HG03439 (cell line): ENCODE measurements around the gene PUM2.
"Not testable (repeated sequence)": the region's sequence is repeated elsewhere in the genome, so short reads cannot be mapped to it uniquely, and the experiment has no call there.

ENCODE experiments used
- ATAC-seq: cut with Tn5 transposase; IDR thresholded peaks from one replicate; pipeline ENCODE4 v1.9.1; 2021; ENCODE audit warnings: mild to moderate bottlenecking, moderate library complexity; ENCODE audit not compliant: unreplicated experiment

The PUM2 gene

DNA sequence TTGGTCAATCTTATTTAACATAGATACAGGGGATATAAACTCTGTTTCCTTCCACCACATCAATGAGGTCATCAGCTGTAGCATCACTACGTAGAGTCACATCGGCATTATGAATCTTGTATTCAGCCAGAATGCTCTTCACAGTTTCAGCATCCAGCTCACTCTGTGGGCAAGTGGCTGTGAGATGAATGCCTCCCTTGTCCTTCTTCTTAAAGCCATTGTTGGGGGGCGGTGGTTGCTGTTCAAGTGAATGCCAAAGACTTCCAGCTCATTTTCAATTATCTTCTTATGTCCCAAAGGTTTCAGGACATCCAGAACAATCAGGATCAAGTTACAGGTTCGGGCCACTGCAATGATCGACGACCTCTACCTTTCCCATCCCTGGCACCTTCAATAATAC lies 110.4 kb downstream of the PUM2 start:
- not testable (repeated sequence) for ATAC-seq

DNA sequence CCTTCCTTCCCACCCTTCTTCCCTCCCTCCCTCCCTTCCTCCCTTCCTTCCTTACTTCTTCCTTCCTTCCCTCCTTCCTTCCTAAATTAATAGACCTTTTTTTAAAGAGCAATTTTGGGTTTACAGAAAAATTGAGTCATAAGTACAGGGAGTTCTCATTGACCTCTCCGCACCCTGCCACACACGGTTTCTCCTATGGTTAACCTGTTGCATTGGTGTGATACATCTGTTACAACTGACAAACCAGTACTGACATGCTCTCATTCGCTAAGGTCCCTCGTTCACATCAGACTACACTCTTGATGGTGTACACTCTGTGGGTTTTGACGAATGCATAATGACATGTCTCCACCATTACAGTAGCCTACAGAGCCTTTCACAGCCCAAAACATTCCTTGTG lies 114.1 kb downstream of the PUM2 start:
- ATAC-seq, result no peak

DNA sequence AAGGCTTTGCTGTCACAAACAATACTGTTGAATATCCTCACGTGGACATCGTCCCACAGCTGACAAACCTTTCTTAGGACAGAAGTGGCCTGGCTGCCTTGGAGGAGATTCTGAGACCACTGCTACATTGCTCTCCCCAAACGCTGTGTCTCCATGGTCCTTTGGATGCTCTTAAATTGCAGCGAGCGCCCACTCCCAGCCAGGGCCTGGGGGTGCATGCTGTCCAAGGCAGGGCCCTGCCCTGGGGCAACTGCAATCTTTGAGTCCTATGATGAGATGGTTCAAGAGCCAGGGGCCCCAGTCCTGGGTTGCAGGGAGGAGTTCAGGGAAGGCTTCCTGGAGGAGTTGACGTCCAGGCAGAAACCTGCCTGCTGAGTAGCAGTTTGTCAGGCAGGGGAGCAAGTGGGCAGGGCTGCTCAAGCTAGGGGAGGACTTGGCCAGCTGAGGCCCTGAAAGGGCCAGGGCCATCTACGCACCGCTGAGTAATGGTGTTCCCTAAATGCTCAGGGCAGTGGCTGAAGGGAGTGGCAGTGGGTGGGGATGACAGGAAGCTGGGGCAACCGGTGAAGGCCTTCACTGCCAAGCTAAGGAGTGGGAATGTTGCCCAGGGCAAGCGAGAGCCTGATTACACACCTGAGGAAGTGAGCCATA lies 114.9 kb downstream of the PUM2 start:
- no peak for ATAC-seq

DNA sequence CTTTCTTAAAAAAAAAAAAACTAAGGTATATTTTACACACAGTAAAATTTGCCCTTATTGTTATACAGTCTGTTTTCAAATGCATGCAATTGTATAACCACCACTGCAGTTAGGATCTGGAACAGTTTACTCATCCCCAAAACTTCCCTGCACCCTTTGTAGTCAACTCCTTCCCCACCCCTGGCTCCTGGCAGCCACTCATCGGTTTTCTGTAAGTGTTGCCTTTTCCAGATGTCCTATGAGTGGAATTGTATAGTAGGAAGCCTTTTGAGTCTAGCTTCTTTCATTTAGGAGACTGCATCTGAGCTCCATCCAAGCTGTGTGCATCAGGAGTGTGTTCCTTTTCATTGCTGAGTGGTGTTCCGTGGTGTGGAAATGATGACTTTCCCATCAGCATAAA lies 116.0 kb downstream of the PUM2 start:
- ATAC-seq, result not testable (repeated sequence)

DNA sequence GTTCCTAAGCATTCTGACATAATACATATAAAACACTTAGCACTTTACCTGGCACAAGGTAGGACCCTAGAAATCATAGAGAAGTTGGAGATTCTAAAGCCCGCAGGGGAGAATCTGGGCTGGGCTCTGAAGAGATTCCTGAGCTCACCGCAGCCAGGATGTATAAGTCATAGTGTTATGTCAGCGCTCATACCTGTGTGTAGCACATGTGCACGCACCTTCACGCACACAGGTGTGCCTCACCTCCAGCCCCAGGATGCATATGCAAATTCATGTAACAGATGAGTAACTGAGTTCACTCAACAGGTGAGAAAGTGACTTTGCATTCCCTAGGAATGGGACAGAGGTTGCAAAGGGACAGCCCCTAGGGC lies 117.8 kb downstream of the PUM2 start:
- ATAC-seq, result no peak

DNA sequence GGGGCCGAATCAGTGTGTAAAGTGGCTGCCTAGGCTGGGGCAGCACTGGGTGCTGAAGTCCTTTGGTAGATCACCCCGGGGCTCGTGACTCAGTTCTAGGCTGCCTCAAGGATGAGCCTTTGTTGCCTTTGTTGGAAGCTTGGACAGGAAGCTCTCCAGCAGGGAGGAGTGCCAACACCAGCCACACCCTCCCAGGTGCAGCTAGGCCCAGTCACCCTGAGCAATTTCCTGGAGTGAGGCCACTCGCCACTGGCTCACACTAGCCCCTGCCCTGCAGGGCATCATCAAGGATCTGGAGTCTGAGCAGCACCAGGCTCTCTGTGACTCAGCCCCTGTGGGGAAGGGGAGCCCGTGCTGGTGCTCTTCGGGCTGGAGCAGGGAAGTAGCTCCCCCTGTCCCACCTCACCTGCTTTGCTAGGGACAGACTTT lies 119.0 kb downstream of the PUM2 start:
- ATAC-seq, result no peak

DNA sequence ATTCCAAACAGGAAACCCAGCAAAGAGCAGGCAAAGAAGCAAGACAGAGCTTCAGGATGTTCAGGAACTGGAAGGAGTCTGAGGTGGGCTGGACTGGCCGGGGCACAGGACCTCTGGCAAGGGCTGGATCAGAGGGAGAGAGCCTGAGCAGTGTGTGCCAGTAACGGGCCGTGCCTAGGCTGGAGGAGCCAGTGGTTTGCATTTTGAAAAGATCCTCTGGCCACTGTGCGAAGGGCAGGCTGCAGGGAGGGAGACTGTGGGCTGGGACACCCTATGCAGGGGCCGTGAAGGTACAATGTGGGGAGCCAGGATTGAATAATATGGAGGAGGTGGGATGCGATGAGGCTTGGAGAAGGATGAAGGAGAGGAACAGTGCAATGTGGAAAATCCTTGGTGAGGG lies 119.5 kb downstream of the PUM2 start:
- ATAC-seq, result no peak

DNA sequence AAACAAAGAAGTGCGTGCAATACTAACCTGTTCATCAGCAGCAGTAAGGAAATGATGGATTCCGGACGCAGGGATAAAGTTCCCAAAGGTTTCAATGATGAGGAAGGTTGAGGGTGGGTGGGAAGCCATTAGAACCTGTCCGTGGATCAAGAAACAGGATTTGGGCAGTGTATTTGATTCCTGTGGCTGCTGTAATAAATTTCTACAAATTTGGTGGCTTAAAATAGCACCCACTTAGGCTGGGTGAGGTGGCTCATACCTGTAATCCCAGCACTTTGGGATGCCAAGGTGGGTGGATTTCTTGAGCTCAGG lies 120.6 kb downstream of the PUM2 start:
- ATAC-seq, result no peak

DNA sequence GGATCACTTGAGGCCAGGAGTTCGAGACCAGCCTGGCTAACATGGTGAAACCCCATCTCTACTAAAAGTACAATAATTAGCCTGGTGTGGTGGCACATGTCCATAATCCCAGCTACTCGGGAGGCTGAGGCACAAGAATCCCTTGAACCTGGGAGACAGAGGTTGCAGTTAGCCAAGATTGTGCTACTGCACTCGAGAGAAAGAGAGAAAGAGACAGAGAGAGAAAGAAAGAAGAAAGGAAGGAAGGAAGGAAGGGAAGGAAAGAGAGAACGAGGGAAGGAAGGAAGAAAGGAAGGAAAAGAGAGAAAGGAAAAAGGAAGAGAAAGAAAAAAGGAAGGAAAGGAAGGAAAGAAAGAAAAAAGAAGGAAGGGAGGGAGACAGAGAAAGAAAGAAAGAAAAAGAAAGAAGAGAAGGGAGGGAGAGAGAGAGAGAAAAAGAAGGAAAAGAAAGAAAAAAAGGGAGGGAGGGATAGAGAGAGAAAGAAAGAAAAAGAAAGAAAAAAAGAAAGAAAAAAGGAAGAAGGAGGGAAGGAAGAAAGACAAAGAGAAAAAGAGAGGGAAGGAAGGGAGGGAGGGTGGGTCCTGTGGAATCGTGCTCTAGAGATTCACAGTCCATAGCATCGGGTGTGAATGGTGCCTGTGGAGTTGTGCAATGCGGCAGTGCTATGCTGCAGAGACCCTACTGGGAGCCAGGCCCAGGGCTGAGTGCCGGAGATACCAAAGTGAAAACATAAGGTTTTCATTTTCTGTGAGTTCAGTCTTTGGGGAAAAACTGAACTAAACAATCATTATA lies 121.1 kb downstream of the PUM2 start:
- no peak for ATAC-seq

DNA sequence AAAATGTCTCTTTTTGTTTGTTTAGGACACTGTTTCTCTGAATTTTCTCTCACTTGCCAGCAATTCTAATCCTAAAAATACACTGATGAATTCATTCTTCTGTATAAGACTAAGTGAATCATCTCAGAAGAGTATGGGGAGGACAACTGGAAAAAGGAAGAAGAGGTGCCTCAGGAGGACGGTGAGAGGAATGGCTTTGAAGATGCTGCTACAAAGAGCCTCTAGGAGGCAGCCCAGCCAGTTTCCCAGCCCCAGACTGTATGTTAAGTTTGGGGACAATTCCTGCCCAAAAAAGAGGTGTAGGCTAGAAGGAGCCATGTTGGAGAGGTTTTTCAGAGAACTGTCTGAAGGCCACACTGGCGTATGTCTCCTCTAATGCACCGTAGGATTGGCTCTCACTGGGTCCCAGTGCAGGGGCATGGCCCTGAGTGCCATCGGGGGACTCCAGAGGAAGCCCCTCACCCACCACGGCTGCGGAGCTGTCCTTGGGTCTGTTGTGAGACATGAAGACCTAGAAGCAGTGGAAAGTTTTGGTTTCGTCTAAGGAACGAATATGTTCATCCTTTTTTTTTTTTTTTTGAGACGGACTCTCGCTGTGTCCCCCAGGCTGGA lies 122.6 kb downstream of the PUM2 start:
- ATAC-seq, result no peak

DNA sequence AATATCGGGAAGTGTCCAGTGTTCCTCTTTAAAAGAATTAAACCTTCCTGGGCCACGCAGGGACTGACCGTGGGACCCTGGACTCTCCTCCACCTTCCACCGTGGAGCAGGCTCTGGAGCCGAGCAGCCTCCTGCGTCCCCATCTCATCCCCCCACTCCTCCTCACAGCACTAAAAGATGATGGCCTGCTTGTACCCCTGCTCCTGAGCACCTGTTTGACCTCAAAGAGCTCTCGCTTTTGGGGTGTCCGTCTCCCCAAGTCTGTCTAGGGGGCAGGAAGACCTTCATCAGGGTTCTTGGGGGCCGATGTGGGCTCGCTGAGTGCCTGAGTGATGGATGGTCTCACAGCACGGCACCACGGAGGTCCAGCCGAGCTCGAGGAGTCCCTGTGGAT lies 124.5 kb downstream of the PUM2 start:
- no peak for ATAC-seq

DNA sequence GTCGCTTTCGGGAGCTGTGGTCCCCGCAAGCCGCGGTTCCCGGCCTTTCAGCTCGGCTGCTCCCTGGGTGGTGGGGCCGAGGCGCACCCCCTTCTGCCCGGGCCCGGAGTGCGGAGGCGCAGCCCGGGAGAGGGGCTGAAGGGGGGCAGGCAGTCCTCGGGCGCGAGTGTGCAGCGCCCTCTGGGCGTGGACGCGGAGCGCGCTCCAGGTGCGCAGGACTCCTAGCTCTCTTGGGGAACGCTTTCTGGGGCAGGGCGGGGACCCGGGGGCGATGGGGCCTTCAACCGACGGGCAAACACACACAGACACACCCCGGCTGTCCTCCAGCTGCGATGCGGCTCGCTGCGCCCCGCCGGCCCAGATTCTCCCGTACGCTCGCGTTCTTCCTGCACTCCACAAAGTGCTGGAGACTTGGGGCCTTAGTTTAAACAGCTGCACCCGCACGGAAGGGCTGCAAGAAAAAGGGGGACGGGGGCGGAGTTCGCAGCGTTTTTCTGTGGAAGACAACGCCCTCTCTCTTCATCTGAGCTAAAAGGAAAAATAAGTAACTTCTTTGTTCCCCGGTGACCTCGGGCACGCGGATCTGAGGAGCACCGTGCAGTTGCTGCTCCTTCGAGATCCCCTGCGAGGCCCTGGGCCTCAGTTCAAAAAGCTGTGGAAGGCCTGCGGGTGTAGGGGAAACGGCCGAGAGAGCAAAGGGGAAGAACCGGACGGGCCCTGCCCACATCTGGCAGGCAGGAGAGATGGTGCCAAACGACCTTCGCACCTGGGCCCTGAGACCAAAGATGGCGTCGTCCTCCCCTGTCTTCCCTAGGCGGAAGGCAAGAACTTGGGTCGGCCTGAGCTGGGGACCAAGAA lies 125.1 kb downstream of the PUM2 start:
- peak; percentile 65 for ATAC-seq

DNA sequence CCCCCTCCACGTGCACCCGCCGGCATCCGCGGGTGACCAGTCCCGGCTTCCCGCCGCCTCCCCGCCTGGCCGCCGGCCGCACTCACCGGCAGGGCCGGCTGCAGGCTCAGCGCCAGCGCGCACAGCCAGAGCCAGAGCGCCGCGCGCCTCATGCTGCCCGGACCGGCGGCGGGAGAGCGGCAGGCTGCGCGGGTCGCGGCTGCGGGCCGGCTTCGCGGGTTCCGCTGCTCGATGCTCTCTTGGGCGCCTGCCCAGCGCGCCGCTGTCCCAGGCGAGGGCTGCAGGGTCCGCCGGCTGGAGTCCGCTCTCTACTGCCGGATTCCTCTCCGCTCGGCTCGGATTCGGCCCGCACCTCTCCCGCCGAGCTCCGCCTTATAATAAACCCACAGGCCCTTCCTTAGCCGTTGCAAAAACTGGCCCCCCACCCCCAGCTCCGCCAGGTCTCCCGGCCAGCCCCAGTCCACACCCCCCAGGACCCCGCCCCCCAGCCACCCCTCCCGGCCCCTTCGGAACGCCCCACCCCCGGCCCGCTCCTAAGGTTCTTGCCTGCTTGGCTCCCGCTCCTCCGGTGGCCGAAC lies 125.8 kb downstream of the PUM2 start, which contains the start of gene SDC1:
Gene SDC1 (minus strand): TSS at position 415 of the 578 bp plus-strand sequence. CDS start 263 bp downstream, at position 152.
- peak; percentile 21 for ATAC-seq

DNA sequence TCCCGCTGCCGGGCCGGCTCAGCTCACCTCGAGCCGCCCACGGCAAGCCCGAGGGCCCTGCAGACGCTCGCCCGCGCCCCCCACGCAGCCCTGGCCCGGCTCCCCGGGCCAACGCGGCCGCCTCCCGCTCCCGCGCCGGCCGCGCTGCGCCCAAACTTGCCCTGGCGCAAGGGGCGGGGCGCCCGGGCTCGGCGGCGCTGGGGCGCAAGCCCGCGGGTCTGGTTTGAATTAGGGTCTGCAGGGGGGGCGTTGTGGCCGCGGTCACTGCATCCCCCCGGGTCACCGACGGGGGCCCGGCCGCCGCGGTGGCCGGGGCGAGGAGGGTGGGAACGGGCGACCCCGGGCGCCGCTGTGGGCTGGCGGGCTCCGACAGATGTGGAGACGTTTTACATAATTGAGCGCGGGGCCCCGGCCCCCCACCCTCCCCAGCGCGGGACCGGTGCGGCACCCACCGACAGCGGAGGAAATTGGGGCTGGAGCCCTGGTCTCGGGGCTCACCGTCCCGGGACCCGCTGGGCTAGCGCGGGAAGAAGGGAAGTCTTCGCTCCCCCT lies 126.4 kb downstream of the PUM2 start:
- peak; percentile 26 for ATAC-seq

DNA sequence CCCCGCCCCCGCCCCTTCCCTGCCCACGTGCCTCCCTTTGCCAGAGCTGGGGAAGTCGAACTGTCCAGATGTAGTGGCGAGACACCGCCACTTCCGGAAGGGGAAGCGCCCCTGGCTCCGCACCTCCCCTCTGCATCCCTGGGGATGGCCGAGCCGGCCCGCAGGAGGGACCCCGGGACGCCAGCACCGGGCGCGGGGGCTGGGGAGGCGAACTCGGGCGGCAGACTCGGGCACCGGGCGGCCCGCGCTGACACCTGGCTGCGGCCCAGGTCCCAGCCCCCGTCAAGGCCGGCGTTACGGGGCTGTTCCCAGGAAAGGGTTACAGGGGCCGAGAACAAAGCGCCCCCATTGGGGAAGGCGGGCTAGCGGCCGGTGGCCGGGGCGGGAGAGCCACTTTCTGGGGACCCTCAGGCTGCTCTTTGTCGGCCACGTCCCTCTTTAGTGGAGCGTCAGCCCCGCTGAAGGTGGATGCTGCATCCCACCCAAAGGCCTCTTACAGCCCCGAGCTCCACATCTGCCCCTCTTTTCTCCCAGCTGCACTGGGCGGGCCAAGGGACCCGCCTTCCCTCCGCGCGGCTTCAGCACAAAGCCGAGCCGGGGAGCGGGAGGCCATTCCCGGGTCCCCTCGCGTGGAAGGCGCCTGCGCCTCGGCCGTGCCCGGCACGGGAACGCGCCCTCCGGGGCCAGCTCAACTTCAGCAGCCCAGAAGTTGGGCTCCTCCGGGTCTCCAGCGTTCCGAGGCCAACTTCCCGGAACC lies 127.1 kb downstream of the PUM2 start:
- peak; percentile 27 for ATAC-seq

DNA sequence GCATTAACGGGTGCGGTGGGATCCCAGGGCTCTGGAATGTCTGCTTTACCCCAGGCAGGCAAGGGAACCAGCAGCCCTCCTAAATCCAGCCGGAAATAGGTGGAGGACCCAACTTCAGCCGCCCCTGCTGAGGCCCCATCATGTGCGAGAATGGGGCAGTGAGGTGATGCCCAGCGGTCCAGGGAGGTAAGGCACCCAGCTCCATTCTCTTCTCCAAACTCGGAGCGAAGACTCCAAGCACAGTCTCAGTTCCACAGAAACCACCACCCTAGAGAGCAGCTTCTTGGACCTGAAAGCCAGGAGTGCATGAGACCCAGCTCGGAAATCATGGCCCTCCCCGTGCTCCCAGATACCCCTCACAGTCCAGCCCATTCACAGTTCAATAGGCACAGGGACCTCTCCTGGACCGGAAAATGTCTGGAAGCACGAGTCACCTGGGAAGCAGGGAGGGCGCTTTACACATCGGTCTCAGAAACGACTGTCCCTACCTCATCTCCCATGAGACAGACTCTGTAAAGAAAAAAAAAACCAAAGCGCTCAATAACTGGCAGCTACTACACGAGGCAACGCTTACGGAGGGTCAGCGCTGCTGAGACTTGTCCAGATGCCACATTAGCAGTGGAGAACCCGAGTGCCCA lies 127.8 kb downstream of the PUM2 start:
- no peak for ATAC-seq

DNA sequence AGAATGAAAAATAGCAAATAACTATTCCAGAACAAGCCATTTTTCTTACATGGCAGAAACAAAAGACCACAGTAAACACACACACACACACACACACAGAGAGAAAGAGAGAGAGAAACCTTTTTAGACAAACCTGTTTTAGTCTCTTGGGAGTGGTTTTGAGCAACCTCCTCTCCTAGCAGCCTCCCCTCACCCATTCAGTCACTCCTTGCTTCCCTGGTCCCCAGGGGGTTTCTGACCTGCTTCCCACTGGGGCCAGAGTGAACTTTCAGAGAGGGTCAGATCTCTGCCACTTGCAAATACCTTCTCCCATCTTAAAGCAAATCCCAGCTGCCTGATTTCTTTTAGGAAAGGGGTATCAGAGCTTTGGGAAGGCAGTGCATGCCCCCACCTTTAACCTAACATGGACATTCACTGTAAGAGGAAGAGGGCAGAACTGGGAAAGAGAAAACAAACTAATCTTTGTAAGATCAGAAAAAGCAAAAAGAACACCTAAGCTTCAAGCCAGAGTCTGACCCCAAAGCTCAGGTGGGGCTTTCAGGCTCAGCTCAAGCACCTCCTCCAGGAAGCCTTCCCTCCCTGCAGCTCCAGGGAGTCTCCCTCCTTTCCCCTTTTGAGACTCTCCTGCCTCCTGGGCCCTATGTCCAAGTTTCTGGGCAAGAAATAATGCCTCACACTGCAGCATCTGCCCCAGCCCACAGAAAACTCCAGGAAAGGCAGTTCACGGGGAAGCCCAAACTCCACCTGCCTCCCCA lies 128.5 kb downstream of the PUM2 start:
- ATAC-seq, result no peak

DNA sequence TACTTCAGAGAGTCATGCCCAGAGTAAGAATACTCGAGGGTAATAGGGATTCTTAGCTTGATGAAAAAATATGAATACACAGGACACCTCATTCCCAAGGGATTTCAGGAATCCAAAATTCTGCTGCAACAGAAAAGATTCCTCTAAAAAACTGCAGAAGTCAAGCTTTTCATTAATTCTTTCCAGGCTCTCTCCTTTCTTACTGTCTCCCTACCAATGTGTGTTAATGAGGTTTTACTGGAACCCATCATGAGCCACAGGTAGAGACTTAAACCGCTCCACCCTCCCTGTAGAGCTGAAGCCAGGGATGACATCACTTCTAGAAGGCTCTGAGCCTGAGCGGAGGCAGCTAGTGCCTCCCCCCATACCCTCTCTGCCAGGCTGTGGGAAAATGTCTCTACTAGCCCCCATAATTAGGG lies 129.1 kb downstream of the PUM2 start:
- no peak for ATAC-seq
